NCI-H524 (cell line): ENCODE results near the gene XG.
"Not testable (repeated sequence)": the region's sequence is repeated elsewhere in the genome, so short reads cannot be mapped to it uniquely, and the experiment has no call there.

Source experiments
- DNase-seq, 2 experiments: peaks; one replicate each; lab custom pipeline; 2025; lab: John Stamatoyannopoulos, UW

XG gene

GRCh38 chrX:2733286-2733685, 18.6 kb upstream of the XG start:
- DNase-seq = no peak

DNA sequence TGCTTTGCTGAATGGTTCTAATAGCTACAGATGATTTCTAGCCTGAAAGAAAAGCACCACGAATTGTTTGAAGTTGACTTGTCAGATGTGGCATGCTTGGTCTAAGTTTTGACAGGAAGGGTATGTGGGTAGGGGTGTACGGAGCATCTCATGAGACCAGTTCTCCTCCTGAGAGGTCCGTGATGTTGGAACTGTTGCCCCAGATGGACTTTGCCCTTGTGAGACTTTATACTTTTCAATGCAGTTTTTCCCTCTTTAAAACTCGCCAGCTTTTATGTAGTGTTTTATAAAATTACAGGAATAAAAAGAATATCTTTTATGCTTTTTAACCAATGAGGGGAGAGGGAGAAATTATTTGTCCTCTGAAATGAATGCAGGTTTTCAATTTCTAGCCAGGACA, 16.6 kb upstream of the XG start:
- DNase-seq = no peak

DNA sequence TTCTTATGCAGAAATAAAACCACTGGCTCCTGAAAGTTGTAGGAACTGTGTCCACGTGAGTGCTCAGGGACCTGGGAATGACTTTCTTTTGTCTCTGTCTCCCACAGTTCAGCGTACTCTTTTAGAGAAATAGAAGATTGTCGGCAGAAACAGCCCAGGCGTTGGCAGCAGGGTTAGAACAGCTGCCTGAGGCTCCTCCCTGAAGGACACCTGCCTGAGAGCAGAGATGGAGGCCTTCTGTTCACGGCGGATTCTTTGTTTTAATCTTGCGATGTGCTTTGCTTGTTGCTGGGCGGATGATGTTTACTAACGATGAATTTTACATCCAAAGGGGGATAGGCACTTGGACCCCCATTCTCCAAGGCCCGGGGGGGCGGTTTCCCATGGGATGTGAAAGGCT, 11.2 kb upstream of the XG start:
- no peak for DNase-seq

DNA sequence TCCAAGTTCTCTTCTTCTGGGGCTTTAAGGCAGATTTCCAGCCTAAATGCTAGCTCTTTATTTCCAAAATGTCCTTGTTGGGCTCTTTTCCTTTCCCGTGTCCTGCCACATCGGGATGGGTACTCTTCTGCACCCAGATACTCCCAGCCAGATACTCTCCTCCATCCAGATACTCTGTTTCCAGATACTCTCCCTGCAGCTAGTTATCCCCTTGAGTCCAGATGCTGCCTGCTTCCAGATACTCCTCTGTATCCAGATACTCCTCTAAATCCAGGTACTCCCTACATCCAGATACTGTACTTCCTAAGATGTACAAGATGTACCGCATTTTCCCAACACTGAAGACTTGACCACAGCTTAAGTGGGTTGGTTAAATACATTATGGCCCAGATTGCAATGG, 10.5 kb upstream of the XG start:
- DNase-seq = no peak

- not testable (repeated sequence) for DNase-seq
These were observed 5.6 kb upstream of the XG start for GRCh38 chrX:2746250-2746649.

DNA sequence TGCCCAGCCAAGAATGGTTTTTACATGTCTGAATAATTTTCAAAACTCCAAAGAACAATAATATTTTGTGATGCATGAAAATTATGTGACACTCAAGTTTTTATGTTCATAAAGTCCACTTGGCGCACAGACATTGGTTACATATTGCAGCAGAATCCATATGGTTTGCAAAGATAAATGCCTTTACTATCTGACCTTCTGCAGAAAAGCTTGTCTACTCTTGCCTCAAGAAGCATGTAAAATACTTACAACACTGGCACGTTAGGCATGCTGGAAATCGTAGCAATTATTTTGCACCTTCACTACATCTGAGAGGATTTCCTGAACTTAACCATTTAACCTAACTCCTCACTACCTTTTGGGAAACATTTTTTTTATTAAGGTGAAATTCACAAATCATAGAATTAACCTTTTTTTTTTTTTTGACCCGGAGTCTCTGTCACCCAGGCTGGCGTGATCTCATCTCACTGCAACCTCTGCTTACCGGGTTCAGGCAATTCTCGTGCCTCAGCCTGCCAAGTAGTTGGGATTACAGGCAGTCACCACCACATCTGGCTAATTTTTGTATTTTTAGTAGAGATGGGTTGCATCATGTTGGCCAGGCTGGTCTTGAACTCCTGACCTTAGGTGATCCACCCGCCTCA, 3.5 kb upstream of the XG start:
- no peak for DNase-seq

- DNase-seq = no peak
These were observed 3.0 kb upstream of the XG start for GRCh38 chrX:2748815-2749188.

- DNase-seq = no peak
These were observed 549 bp upstream of the XG start for GRCh38 chrX:2751291-2751690.

DNA sequence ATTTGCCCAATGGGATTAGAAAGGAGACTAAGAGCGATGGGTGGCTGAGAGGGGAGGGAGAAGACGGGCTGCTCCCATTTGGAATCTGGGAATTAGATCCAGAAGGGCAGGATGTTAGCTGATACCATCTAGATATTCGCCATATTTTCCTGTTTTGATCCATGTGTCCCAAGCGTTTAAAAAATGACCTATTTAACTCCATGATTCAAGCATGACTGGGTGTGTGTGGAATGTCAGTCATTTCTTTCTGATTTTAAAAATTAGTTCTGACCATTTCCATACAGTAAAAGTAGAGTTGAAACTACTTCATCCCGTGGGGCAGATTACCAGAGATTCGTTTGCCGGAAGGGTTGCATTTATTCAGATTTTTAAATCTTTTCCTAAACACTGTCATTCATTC, 601 bp downstream of the XG start:
- not testable (repeated sequence) for DNase-seq

GRCh38 chrX:2755163-2755715, 3.4 kb downstream of the XG start:
- DNase-seq = not testable (repeated sequence)

DNA sequence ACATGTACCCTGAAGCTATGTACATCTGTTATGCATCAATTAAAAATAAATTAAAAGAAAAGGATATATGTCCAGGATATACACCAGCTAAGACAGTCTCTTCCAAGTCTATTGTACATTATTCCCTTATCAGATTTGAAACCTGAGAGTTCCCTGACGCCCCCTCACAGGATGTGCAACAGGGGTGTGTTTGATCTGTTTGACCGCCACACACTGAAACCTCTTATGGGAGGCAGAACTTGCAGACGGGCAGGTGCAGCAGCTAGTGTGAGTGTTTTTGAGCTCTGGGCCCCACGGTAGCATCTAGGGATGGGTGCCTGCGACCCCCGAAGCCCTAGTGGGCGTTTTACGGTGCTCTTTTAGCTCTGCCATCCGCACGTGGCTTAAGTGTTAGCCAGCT, 4.7 kb downstream of the XG start:
- no peak for DNase-seq

GRCh38 chrX:2761246-2761645, 9.4 kb downstream of the XG start:
- no peak for DNase-seq

- not testable (repeated sequence) for DNase-seq
These were observed 10.8 kb downstream of the XG start for GRCh38 chrX:2762671-2763070.

DNA sequence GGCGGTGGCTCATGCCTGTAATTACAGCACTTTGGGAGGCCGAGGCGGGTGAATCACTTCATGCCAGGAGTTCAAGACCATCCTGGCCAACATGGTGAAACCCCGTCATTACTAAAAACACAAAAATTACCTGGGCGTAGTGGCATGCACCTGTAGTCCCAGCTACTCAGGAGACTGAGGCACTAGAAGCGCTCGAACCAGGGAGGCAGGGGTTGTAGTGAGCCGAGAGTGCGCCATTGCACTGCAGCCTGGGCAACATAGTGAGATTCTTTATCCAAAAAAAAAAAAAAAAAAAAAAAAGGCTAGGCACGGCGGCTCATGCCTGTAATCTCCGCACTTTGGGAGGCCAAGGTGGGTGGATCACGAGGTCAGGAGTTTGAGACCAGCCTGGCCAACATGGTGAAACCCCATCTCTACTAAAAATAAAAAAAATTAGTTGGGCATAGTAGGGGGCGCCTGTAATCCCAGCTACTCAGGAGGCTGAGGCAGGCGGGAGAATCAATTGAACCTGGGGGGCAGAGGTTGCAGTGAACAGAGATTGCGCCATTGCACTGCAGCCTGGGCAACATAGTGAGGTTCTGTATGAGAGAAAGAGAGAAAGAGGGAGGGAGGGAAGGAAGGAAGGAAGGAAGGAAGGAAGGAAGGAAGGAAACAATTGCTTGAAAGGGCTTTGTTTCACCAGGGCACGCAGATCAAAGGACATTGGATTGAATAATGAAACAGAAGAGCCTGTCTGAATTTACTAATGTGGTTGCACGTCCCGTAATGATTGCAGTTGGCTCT, 13.1 kb downstream of the XG start:
- not testable (repeated sequence) for DNase-seq

DNA sequence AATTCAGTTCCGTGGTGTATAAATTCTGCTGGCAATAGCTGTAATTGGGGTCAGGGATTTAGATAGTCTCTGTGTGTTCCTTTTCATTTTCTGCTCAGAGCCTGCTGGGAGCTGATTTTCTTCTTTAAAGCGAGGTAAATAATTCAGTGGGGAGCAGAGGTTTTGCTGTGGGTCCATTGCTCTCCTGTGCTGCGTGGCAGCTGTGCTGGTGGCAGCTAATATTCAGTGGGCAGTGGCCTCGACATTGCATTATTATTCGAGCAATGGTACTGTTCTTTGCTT, 13.7 kb downstream of the XG start:
- no peak for DNase-seq

DNA sequence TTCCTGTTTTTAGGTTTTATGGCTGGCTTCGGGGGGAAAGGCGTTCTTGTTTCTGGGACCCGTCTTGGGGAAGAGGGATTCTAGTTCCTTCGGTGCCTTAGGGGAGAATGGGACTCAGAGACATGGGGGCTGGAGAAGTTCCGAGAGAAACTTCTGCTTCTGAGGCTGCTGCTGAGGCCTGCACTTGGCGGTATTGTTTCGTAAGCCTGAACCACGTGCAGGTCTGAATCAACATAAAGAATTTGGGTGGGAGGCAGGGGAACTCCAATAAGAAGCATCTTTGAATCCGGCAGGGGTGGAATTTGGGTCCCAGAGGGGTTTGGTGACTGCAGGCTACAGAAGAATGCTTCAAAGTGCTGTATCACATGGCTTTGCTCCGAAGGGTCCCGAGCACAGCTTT, 15.1 kb downstream of the XG start:
- no peak for DNase-seq

DNA sequence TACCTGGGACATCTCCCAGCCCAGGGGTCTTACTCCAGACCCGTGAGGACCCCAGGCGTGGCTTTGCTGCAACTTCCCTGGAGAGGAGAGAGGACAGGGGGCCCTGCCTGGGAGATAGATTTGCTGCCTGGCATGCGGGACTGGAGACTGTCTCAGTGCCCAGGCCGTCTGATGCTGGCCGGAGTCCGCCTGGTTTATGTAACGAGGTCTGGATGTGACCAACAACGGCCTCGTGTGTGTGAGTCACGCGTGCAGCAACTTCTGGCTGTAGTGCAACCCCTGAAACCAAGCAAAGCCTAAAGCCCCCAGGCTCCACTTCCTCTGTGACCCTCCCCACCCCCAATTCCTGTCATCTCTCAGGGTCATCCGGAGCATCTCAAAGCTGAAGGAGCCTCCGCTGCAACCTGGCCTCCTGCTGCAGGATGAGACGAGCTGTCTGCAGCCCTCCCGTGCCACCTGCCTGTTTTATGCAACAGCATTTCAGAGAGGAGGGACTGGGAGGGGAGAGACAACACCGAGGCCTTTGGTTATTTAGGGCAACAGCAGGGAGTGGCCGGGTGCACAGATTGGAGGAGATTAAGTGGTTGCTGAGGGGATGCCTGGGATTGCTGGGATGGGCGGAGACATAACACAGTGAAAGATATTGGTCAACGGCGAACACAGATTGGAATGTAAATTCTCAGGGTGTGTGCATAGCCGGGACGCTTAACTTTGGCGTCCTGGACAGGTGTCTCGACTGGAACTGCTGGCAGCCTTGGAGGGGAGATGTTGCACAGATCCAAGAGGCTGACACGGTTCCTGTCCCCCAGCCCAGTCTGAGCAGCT, 16.0 kb downstream of the XG start:
- DNase-seq = peak; percentile 86 to 93

GRCh38 chrX:2769615-2770014, 17.8 kb downstream of the XG start:
- no peak for DNase-seq

GRCh38 chrX:2773166-2774055, 21.6 kb downstream of the XG start:
- not testable (repeated sequence) for DNase-seq

- DNase-seq = no peak
These were observed 22.2 kb downstream of the XG start for GRCh38 chrX:2774057-2774456.

DNA sequence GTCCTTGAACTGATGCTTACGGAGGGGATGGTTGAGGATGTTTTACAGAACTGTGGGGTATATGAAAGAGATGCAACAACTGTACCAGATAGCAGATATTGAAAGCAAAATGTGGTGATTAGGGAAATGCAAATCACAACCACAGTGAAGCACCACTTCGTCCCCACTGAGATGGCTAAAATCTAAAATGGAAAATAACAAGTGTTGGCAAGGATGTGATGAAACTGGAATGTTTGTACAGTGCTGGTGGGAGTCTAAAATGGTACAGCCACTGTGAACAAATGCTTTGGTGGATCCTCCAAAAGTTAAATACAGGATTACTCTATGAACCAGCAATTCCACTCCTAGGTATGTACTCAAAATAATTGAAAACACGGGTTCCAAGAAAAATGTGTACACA, 22.9 kb downstream of the XG start:
- DNase-seq = no peak
